Kidney (tissue), 14 donors: ENCODE measurements around the gene AGPAT4. TPM values are rescaled to one million over a fixed set of nuclear protein-coding genes. Genes with fewer than 3 reads are reported as not detected.

Source experiments
- DNase-seq, 5 donors: peaks; one replicate each; pipeline ENCODE4 v3.0.0-alpha.2; 2013 to 2020
- FAIRE-seq: peaks from 2 replicates; lab custom pipeline; 2012; peaks lifted over from hg19 to GRCh38; lab: Jason Lieb, UNC
- H3K27ac ChIP-seq, 2 donors: one replicate each; pipeline ENCODE4 v1.7.0; 2013; ENCODE audit warnings: low read depth in 2 of 2, low read length in 2 of 2, inconsistent platforms in 1 of 2
- H3K27me3 ChIP-seq: one replicate; pipeline ENCODE4 v1.7.1; 2013; ENCODE audit warnings: low read length, inconsistent platforms; ENCODE audit not compliant: control insufficient read depth, insufficient read depth
- H3K36me3 ChIP-seq, 3 donors: one replicate each; pipeline versions ENCODE4 v1.7.0 to v1.7.1; 2013; ENCODE audit warnings: low read length in 3 of 3, control low read depth in 1 of 3, inconsistent platforms in 1 of 3; ENCODE audit not compliant: insufficient read depth in 3 of 3, control insufficient read depth in 2 of 3
- H3K4me1 ChIP-seq, 3 donors: one replicate each; pipeline versions ENCODE4 v1.7.0 to v1.7.1; 2013; ENCODE audit warnings: low read length in 3 of 3, inconsistent platforms in 1 of 3, low read depth in 1 of 3; ENCODE audit not compliant: control insufficient read depth in 2 of 3, insufficient read depth in 2 of 3
- H3K4me3 ChIP-seq, 3 donors: one replicate each; pipeline versions ENCODE4 v1.7.0 to v1.8.1; 2013; ENCODE audit warnings: low read length in 3 of 3, control low read depth in 1 of 3, inconsistent platforms in 1 of 3
- H3K9ac ChIP-seq, 3 donors: one replicate each; pipeline versions ENCODE4 v1.7.0 to v1.7.1; 2013; ENCODE audit warnings: low read length in 3 of 3, control low read depth in 1 of 3, inconsistent platforms in 1 of 3
- H3K9me3 ChIP-seq, 3 donors: one replicate each; pipeline versions ENCODE4 v1.7.0 to v1.7.1; 2013; ENCODE audit warnings: low read length in 3 of 3, control low read depth in 1 of 3, inconsistent platforms in 1 of 3; ENCODE audit not compliant: control insufficient read depth in 2 of 3, insufficient read depth in 1 of 3
- CTCF ChIP-seq: IDR thresholded peaks from 3 replicates; pipeline ENCODE4 v1.5.1; 2012; ENCODE audit warnings: mild to moderate bottlenecking, moderate library complexity, borderline replicate concordance; ENCODE audit not compliant: insufficient read depth; ENCODE audit errors: extremely low read depth
- intact Hi-C: fragments of 100-400 bp; cut with DNase I; formaldehyde crosslinking; loops from one replicate; pipeline ENCODE4 v1.11.1; 2022
- polyA plus RNA-seq: library from polyadenylated mRNA; stranded (reverse); fragments of 350-450 nt; fragmentation: Illumina TruSeq; extraction: RNeasy Lipid Tissue Mini Kit (QIAGEN cat#74804); gene quantifications from one replicate; pipeline ENCODE4 v1.2.3, GENCODE V29; 2014; ENCODE audit warnings: low read depth, low replicate concordance; ENCODE audit not compliant: insufficient read depth
- total RNA-seq: library from RNA; stranded (reverse); fragmentation: NEBNext Ultra II Directional; extraction: Animal tissue kit (Norgen Biotek cat#: 25700); gene quantifications from one replicate; pipeline ENCODE4 v1.2.1, GENCODE V29; 2021
- donor health status: control.
- donor health status: control.
- donor health status: control.
- donor health status: control.
- donor health status: control.
- donor health status: DM: yes; HTN: yes; CAD: no.
- donor health status: Normal renal cell carcinoma (clear cell type).

Gene AGPAT4
- total and polyA plus RNA-seq, 2 donors from 2014 or later: 3.3 to 12.3 TPM

GRCh38 chr6:161171207-161171606, 102.7 kb downstream of the AGPAT4 start:
- H3K9ac ChIP-seq: no peak overlapping the region
- intact Hi-C loops: no loop called here
- no peaks in the 10 kb centered on the region for H3K4me1 ChIP-seq
- FAIRE-seq (no peak), DNase-seq (no peak)
- H3K9me3 ChIP-seq: no peaks in the 10 kb centered on the region
- no peaks in the 10 kb centered on the region for H3K27me3 ChIP-seq
- H3K4me3 ChIP-seq: no peak overlapping the region
- no peaks in the 10 kb centered on the region for H3K36me3 ChIP-seq
- TF ChIP-seq CTCF: no peak
- no peak overlapping the region for H3K27ac ChIP-seq

- DNase-seq: peak in 1 of 5 donors; percentile 28
- intact Hi-C loops: no loop called here
- Histone ChIP-seq H3K27ac (no peak overlapping the region), H3K27me3 (no peaks in the 10 kb centered on the region), H3K4me3 (no peak overlapping the region), H3K9me3 (no peaks in the 10 kb centered on the region), H3K4me1 (no peaks in the 10 kb centered on the region), H3K9ac (no peak overlapping the region), H3K36me3 (no peaks in the 10 kb centered on the region)
- no peak for FAIRE-seq
- TF ChIP-seq CTCF: no peak
These were observed 104.2 kb downstream of the AGPAT4 start for GRCh38 chr6:161169696-161170095.

- H3K4me1 ChIP-seq: no peaks in the 10 kb centered on the region
- TF ChIP-seq CTCF: no peak
- no peaks in the 10 kb centered on the region for H3K9me3 ChIP-seq
- no peak overlapping the region for H3K9ac ChIP-seq
- no peaks in the 10 kb centered on the region for H3K36me3 ChIP-seq
- no peak overlapping the region for H3K4me3 ChIP-seq
- no peaks in the 10 kb centered on the region for H3K27me3 ChIP-seq
- FAIRE-seq (no peak), DNase-seq (peak in 2 of 5 donors; percentile 12 to 17)
- intact Hi-C loops: no loop called here
- H3K27ac ChIP-seq: no peak overlapping the region
These were observed 104.8 kb downstream of the AGPAT4 start for GRCh38 chr6:161169035-161169434.

GRCh38 chr6:161168281-161168891, 105.5 kb downstream of the AGPAT4 start:
- Histone ChIP-seq H3K27ac (no peak overlapping the region), H3K4me1 (no peaks in the 10 kb centered on the region), H3K4me3 (no peak overlapping the region), H3K27me3 (no peaks in the 10 kb centered on the region), H3K9me3 (no peaks in the 10 kb centered on the region), H3K9ac (no peak overlapping the region), H3K36me3 (no peaks in the 10 kb centered on the region)
- no peak for TF ChIP-seq CTCF
- intact Hi-C loops: no loop called here
- DNase-seq: peak in 1 of 5 donors; percentile 29
- FAIRE-seq: no peak
